IPS DF 4.7 (cell line): ENCODE measurements around the gene RASL12.
"Not testable (repeated sequence)": the region's sequence is repeated elsewhere in the genome, so short reads cannot be mapped to it uniquely, and the experiment has no call there.

Source experiments
- DNase-seq: peaks from one replicate; pipeline ENCODE4 v3.0.0-alpha.2; 2013; ENCODE audit warnings: low spot score; ENCODE audit errors: extremely low read depth

Gene RASL12

DNA sequence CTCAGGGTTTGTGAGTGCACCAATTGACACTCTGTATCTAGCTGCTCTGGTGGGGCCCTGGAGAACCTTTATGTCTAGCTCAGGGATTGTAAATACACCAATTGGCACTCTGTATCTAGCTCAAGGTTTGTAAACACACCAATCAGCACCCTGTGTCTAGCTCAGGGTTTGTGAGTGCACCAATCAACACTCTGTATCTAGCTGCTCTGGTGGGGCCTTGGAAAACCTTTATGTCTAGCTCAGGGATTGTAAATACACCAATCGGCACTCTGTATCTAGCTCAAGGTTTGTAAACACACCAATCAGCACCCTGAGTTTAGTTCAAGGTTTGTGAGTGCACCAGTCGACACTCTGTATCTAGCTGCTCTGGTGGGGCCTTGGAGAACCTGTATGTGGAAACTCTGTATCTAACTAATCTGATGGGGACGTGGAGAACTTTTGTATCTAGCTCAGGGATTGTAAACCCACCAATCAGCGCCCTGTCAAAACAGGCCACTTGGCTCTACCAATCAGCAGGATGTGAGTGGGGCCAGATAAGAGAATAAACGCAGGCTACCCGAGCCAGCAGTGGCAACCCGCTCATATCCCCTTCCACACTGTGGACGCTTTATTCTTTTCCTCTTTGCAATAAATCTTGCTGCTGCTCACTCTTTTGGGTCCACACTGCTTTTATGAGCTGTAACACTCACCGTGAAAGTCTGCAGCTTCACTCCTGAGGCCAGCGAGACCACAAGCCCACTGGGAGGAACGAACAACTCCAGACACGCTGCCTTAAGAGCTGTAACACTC is 8.0 kb upstream of the RASL12 start:
- not testable (repeated sequence) for DNase-seq

DNA sequence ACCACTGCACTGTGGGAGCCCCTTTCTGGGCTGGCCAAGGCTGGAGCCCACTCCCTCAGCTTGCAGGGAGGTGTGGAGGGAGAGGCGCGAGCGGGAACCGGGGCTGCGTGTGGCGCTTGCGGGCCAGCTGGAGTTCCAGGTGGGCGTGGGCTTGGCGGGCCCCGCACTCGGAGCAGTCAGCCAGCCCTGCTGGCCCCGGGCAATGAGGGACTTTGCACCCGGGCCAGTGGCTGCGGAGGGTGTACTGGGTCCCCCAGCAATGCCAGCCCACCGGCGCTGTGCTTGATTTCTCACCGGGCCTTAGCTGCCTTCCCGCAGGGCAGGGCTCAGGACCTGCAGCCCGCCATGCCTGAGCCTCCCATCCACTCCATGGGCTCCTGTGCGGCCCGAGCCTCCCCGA is 7.2 kb upstream of the RASL12 start:
- not testable (repeated sequence) for DNase-seq

DNA sequence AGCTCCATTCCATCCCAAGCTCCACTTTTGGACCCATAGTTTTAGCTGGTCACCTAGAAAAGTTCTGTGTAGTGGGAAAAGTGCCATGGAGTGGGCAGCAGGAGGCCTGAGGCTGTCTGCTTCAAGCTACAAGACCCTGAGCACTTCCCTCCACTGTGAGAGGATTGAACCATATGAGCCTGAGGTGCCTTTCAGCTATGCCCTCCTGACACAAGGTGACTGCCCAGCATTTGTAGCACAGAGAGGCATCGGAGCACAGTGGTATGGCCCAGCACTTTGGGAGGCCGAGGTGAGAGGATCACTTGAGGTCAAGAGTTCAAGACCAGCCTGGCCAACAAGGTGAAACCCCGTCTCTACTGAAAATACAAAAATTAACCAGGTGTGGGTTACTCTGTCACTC is 4.8 kb upstream of the RASL12 start:
- no peak for DNase-seq

DNA sequence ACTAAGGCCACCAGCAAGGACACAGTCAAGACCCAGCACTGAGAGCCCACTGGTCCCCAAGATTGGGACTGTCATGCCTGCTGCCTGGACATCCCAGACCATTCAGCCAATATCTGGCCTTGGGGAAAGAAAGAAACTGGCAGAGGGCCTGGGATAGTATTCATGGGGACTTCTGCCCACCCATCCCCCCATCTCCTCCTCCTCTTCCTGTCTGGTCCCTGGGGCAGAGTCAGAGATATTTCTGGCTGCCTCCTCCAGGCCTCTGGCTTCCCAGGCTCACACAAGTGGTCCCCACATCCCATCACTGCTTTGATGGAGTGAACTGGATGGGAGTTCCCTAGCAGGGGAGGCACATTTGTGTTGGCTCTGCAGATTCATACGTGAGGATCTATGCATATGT is 4.2 kb upstream of the RASL12 start:
- no peak for DNase-seq

DNA sequence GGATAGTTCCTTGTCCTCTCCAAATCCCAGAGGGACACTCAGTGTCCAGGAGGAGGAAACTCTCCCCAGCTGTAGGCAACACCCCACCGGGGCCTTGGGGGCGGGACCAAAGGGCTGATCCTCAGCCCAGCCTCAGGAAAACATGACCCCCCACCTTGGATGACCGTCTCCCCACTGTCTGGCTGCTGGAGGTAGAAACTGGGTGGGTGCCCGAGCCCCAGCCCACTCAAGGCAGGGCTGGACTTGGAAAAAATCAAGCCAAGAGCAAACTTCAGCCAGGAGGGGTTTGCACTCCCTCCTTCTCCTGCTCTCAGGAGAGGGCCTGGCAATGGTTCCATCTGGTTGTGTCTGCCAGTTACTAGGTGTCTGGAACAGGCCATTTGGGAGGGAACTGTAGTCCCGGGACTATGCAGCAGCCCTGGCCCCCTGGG is 3.6 kb upstream of the RASL12 start:
- no peak for DNase-seq

DNA sequence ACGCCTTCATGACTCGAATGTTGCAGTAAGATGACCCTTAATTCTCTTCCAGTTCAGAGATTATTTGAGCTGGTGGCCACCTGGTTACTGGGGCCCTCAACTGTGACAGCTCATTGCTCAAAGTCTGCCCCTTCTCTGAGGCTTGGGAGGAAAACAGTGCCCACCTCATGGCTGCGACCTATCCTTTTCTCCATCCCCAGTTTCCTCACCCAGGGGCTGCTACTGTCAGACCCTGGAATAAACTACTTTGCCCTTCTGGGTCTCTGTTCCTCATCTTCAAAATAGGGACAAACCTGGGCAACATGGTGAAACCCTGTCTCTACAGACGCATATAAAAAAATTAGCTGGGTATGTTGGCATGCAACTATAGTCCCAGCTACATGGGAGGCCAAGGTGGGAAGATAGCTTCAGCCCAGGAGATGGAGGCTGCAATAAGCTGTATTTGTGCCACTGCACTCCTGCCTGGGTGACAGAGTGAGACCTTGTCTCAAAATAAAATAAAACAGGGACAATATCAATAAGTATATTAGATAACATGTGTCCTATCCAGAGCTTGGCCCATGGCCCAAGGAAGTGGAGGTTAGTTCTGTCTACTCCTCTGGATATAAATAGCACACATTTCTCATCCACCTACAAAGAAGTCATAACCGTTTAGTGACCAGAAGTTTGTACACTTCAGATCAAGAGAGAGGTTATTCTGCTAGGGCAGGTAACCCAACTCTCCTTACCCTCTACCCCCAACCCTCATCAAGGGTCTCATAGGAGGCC is 2.2 kb upstream of the RASL12 start:
- DNase-seq: no peak

DNA sequence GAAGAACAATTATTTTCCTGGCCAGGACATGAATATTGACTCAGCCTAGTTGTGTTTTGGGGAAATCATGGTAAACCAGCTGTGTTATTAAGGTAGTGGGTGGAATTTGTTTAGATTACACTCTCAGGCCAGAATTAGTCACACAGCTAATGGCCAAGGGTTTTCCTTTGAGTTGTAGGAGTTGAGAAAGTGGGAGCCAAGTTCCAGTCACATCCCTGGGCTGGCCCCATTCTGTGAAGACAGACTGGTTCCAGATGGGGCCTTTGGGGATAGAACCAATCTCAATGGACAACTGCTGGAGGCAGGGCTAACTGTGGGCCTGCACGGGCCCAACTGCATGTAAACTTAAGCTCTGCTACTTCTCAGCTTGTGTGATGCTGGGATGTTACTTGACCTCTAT is 1.4 kb upstream of the RASL12 start:
- DNase-seq: no peak

DNA sequence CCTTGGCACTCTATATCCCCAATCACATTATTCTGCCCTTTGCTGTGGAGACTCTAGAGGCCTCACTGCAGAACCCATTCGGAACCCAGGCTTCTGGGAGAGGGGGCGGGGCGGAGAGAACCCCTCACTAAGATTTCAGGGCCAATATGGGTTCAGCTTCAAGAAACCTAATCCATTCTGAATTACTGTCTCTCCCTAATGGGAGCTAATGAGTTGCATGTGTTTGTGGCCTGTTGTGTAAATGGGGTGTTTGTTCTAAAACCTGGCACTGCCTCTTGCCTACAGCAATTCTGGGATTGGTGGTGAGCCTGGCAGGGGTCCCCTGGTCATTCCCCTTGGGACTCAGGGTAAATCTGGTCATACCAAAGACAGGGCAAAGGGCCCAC is 605 bp upstream of the RASL12 start:
- DNase-seq: no peak

DNA sequence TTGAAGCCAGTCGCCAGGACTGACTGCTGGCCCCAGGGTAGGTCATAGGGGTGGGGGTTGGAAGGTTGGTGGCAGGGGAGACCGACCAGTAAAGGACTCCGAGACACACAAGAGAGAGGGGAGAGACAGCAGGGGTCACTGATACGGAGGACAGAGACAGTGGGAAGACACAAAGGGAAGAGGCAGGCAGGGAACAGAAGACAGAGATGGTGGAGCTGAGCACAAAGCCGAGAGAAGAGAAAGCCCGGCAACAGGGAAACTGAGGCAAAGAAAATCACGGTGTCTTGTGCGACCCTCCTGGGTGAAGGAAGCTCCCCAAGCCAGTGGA is 510 bp downstream of the RASL12 start:
- no peak for DNase-seq

DNA sequence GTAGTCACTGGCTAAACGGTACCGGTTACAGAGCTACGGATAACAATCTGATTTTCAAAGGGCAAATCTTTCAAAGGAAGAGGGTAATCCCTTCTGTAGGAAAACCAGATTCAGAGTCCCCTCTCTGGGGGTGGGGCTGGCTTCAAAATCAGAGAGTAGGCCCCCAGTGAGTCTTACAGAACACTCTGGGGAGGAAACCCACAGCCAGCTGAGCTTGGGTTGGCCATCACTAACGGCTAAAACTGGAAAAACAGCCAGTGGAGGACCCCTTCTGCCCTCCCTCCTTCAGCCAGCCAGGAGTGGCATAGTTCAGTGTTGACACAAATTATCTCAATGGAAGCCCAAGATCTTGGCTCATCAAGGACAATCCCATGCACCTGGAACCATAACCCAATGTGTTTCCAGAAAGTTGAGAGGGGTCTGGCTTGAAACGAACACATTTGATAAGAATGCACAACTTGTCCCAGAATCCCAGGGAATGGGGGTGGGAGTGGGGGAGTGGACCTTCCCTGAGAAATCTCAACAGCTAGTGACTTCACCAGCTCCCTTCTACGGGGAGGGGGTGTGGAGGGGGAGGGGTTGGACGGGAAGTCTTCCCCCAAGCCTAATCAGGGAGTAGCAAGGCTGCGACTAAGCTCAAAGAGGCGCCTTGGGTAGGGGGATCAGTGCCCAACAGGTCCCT is 1.0 kb downstream of the RASL12 start:
- DNase-seq: no peak

DNA sequence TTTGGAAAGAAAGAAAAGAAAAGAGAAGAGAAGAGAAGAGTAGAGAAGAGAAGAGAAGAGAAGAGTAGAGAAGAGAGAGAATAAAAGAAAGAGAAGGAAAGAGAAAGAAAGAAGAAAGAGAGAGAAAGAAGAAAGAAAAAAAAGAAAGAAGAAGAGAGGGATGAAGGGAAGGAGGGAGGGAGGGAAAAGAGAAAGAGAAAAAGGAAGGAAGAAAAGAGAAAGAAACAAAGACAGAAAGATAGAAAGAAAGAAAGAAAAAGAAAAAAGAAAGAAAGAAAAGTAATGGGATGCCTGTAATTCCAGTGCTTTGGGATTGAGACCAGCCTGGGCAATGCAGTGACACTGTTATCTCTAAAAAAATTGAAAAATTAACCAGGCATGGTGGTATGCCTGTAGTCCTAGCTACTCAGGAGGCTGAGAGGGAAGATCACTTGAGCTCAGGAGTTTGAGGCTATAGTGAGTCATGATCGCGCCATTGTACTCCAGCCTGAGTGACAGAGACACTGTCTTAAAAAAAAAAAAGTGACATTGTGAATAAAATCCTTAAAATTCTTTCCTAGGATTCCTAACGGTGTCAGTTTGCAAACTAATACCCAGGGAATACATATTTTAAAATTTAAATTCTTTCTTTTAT is 1.7 kb downstream of the RASL12 start:
- no peak for DNase-seq

DNA sequence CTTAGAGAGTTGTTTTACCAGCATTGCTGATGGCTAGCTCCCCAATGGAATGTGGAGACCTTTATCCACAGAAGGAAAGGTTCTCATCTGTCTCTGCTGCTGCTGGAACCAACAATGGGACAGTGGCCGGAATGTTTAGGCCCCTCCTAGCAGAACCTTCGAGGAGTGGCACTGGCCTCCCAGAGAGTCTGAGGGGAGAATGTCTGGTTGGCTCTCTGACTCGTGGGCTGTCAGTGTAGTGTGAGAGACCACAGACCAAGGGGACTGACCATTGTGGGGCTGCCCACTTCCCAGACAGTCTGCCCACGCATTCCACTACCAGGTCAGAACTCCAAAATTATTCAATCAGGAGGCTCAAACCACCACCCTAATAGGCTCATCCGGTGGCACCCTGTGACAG is 5.1 kb downstream of the RASL12 start:
- no peak for DNase-seq

DNA sequence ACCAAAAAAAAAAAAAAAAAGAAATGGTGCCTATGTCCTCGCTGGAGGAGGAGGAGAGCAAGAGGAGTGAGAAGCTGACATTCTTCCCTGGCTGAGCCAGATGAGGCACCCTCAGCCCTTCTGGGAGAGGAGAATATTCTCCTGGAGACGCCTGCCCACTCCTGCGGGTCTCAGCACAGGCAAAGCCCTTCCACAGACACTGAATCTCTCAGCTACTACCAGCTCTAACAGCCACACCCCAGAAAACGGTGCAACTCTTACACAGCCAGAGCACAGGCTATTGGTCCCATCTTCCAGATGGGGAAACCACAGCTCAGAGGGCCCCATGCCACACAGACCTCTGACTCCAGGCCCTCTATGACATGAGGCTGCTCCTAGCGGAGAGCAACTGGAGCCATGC is 5.7 kb downstream of the RASL12 start:
- no peak for DNase-seq

DNA sequence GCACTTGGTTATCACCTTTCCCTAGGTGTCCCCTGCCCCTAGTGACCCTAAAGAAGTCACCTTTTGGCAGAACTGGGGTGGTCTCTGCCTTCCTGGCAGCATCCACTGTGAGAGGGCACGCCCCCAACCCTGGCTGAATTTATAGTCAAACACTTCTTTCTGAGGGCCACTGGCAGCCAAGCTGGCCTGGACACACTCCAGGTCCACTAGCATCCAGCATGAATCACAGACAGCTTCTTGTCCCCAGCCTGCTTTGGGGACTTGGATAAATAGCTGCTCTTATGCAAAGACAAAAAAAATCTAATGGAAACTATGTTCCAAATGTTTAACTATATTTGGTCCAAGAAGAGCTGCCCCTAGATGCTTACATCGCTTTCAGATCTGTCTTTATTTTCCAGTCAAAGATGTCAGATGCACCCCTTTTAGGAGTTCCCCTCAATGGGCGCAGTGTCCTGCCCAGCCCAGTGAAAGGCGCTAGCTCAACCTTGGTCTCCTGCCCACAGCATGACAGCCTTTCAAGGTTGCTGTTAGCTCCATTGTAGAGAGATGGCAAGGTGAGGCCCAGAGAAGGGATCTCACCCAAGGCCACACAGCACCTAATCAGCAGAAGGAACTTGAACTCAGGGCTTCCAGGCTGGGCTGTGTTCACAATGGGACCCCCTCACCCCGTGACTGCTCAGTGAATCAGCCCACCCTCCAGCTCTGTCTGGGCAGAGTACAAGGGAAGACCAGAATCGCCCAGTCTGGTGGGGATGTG is 7.0 kb downstream of the RASL12 start:
- DNase-seq: no peak

DNA sequence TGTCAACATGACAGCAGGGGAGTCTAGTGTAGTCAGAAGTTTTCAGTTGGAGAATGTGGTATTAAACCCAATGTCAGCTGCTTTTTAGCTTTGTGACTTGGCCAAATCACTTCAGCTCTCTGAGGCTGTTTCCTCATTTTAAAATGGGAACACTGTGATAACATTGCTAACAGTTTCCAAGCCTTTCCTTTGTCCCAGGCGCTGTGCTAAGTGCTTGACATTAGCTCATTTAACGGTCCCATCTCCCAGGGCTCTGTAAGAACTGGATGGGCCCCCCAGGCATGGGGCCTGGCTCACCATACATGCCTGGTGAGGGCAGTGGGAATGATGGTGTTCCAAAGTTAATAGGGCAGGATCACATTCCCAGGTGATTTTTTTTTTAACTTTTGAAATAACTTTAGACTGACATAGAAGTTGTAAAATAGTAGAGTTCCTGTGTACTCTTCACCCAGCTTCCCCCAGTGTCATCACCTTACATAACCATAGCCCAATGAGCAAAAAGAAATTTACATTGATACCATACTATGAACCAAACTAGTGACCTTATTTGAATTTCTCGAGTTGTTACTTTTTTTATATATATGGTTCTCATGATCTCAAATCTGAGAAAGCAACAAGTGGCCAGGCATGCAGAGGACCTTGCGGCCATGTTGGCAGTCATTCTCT is 7.7 kb downstream of the RASL12 start:
- DNase-seq: no peak

DNA sequence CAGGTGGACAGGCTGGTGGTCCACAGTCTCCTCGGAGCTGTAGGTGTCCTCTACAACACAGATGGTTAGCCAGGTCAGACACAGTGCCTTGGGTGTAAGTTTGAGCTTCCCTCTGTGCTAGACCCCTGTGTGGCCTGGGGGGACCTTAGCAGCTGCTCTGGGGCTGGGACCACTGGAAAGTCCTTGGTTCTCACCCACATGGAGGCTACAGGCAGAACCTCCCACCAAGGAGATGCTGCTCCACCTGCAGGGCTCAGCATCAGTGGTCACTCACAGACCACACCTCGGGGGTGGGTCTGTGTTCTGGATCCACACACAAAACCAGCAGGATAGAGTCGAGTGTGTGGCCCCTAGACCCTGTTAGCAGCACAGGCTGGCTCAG is 8.4 kb downstream of the RASL12 start:
- no peak for DNase-seq

DNA sequence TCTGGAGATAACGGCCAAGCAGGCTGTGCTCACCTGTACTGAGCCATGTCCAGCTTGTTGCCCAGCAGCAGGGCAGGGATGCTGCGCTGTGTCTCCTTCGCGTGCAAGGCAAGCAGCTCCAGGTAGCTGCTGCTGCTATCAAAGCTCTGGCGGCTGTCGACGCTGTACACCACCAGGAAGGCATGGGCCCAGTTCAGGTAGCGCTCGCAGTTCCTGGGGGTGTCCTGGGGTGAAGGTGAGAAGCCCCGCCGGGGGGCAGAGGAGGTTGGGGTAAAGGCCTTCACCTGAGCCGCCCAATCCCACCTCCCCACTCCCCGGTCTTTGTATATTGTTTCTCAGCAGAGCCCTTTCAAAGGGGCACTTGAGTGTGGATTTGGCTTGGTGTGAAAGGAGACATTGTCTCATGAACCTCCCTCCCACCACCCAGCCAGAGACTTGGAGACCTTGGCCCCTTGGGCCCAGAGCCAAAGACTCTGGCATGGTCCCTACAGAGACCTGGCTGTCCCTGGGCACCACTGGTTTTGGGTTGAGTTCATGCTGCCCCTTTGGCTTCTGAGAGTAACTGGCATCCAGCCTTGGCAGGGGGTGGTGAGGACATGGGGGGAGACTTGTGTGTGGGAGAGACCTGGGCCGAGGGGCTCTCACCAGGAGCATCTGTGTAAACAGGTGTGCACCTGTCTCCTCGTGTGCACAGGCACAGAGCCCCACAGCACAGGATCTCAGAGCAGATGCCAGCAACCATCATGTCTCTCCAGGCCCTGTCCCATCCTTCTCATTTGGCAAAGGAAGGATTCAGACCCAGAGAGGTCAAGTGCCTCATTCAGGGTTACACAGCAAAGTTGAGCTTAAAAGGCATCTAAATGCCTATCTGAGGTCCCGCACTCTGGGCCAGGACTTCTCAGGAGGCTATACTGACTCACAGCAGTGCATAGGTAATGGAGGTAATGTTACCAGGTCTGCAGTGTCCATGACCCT is 9.1 kb downstream of the RASL12 start:
- DNase-seq: no peak

DNA sequence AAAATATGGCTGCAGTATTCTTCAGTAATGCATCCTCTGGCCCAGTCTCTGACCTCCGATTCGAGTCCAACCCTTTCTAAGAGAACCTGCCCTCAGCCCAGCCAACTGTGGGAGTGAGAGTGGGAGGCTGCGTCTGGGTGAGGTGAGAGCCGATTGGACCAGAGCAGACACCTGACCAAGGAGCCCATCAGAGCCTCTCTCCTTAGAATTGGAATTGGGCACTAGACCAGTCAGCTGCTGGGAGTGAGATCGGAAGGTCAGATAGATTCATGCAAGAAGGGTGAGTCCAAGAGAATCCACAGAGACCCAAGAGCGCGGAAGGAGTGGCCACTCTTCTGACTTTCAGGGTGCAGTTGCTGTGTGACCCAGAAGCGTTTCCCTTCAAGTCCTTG is 10.2 kb downstream of the RASL12 start:
- DNase-seq: no peak

DNA sequence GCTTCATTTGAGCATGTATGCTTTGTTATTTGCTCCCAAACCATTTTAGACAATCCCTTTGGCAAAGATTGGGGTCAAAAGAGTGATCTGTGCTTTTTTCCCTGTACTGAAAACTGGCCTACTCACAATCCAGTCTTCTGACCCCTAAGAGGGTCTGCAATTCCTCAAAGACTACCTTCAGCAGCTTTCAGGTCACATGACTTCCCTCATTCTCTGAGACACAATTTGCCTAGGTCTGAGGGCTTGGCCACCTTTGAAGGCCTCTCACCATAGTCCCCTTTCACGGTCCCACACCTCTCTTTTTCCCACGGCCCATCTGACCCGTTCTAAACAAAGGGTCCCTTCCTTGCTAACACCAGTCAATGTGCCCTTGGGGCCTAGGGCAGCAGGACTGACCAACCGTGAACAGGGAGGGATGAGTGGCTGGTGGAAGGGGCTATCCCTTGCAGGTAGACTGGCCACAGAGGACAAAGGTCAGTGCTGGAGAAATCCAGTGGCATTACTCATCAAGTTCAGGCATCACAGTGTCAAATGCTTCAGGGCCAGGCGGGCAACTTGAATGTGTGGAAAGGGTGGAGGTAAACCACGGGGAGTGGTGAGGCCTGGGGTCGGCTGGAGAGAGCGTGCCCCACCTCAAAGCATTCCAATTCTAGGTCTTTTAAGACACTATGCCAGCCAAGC is 10.8 kb downstream of the RASL12 start:
- no peak for DNase-seq
